IPS DF 4.7 (cell line): ENCODE results near the gene CMIP.
"Not testable (repeated sequence)": the region's sequence is repeated elsewhere in the genome, so short reads cannot be mapped to it uniquely, and the experiment has no call there.

Source experiments
- DNase-seq: peaks from one replicate; pipeline ENCODE4 v3.0.0-alpha.2; 2013; ENCODE audit warnings: low spot score; ENCODE audit errors: extremely low read depth

CMIP gene

DNA sequence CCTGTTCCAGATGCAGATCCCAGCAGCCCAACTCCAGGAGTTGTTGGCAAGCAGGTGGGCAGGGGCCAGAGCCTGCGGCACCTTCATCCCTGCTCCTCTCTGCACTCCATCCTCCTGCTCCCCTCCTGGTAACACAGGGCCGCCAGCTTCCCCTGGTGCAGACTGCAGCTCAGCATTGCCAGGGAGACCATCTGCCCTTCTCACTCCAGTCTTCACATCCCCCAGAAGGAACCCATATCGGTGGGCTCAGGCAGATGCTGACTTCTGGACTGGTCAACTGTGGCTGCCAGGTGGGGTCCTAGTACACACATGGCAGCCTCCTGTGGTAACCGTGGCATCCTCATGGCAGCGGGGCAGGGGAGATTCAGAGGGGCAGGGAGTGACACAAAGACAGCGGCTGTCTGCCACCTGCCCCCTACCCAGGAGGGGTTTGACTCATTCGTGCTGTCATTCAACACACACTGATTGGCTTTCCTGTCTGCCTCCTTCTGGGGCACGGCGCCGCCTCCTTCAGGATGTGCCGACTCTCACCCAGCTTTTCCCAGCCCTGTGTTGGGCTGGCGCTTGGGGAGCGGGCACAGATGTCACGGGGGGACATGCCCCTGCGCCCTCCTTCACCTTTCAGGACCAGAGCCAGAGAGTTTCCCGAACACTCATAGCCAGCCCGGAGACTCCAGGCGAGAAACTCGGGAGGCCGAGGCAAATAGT is 120.9 kb downstream of the CMIP start:
- no peak for DNase-seq

DNA sequence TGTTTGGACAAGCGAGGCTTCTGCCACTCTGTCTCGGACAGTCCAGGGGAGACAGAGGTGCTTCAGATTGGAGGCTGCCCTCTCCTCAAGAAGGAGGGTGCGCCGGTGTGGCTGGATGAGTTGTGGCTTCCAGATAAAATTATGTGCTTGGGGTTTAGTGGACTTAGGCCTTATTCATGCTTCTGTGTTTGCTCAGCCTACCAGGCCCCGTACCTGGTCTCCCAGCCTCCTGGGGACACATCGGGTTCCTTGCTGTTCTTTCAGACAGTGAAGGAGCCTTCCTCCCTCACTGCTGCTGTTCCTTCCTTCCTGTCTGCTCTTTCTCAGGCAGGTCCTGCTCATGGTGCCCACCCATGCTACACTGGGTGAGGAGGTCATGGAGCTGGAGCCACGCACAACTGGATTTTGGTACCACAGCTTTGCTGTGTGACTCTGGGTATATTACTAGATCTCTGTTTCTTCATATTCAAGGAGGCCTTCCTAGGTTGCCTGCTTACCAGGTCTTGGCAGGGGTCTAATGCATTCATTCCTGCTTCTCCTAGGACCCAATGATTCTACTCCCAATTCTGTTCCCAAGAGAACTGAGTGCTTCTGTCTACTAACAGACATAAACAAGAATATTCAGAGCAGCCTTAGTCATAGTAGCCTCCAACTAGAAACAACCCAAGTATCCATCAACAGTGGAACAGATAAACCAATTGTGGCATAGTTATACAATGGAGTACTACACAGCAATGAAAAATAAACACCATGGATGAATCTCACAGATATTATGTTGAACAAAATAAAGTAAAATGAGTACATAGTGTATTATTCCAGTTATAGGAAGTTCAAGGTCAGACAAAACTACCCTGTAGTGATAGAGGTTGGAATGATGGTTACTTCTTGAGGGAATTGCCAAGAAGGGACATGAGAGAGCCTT is 121.7 kb downstream of the CMIP start:
- DNase-seq: no peak

DNA sequence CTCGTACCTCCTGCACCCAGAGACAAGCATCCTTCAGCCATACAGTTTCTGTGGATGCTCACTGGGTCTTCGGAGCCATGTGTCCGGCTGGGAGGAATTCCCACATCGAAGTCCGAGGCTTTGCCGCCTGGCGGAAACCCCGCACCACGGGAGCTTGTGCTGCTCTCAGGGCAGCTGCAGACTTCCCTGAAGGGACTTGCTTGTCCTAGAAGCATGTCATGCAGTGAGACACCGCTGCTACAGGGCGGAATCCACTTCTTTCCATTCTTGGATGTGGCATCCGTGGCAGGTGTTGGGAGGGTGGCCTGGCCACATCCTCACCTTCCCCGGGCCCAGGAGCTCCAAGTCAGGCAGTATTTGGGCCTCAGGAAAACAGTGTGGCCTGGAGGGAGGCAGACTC is 122.5 kb downstream of the CMIP start:
- no peak for DNase-seq

DNA sequence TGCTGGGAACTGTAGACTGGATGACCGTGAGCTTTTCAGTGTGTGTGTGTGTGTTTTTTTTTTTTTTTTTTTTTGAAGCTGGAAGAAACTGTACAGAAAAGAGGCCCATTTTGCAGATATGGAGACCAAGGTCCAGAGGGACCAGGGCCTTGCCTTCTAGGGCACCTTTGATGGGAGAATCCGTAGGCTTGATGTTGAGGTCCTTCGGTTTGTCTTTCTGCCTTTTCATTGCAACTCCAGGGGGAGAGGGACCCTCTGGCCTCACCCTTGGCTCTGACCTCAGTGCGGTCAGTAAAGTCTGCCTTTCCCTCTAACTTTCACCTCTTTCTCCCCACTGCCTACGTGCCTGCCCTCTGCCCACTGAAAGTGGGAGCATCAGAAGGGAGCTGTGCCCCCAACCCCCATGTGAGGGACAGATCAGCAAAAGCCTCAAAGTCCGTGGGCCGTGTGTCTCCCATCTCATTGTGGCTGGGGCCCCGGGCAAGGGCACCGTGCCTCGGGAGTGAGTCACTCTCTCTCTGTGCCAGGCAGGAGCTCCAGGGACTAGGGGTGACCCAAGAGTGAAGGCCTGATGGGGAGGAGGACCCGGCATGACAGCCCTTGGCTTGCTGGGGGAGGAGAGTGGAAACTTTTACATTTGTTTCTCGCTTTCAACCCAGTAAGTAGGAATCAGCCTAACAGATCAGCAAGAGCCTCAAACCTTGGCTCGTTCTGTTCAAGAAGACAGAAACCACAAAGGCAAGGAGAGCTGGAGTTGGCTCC is 123.6 kb downstream of the CMIP start:
- no peak for DNase-seq

DNA sequence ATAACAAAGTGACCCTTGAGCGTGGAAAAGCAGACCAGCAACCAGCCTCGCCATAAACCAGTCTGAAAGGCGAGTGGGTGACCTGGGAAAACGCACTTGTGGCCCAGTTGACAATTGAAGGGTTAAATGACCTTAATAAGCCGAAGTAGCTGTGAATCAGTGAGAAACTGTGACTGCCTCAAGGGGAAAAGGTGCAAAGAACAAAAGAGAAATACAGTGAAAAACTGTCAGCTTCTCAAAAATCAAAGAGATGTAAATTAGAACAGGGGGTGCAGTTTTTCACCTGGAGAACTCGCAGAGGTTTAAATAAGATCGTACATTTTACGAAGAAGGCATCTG is 124.1 kb downstream of the CMIP start:
- no peak for DNase-seq

DNA sequence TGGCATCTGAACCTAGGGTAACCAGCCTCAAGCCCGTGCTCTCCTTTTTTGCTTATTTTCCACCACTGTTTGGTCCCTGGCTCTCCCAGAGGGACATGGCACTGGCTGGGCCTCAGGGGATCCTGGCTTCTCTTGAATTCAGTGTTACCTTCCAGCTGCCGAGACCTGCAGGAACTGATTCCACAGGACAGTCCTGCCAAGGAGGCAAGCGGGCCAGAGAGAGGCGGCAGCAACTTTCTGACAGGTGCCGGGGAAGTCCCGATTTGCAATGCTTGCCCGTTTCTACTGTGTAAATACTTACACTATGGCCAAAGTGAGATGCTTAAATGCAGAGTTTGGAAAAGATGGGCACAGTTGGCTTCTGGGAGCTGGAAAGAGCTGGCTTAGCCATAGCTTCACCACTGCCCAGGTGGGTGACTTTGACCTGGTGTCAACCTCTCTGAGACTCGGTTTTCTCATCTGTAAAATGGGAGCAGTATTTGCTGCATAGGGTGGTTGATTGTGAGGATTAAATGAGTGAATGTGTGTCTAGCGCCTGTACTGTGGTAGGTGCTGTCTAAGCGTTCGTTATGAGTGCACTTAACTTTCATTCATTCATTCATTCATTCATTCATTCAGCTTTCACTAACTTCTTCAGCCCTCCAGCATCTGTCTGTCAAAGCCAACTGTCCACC is 124.9 kb downstream of the CMIP start:
- no peak for DNase-seq

DNA sequence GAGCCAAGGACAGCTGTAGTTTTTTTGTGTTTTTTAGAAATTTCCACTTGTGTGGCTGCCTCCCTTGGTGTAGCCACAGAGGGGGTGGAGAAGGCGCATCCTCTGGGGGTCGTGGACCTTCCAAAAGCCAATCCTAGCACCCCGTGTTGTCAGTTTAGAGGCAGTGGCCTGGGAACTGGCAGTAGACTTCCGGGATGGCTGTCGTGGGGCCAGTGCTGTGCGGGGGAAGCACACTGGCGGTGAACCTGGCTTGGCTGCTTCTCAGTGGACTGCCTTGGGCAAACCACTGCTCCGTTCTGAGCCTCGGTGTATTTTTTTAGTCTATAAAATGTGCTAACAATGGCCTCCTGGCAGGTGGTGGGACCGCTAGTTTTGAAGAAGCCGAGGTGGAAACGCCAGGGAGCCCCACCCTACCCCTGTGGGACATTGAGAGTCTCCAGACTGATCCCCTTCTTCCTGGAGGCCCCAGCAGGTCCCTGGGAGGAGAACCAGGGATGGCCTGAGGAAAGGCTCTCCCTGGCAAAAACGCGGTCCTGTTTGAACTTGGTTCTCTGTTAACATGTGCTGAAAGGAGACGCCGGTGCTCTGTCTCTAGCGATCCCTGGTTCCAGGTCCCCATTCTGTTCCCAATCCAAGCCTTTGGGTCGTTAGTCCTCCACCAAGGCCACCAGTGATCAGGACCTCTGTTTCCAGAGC is 125.7 kb downstream of the CMIP start:
- DNase-seq: no peak

DNA sequence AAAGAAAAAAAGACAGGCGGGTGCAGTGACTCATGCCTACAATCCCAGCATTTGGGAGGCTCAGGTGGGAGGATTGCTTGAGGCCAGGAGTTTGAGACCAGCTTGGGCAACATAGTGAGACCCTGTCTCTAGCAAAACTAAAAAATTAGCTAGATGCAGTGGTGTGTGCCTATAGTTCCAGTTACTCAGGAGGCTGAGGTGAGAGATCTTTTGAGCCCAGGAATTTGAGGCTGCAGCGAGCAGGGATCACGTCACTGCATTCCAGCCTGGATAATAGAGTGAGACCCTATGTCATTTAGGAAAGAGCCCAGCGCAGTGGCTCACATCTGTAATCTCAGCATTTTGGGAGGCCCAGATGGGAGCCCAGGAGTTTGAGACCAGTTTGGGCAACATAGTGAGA is 126.6 kb downstream of the CMIP start:
- DNase-seq: no peak

DNA sequence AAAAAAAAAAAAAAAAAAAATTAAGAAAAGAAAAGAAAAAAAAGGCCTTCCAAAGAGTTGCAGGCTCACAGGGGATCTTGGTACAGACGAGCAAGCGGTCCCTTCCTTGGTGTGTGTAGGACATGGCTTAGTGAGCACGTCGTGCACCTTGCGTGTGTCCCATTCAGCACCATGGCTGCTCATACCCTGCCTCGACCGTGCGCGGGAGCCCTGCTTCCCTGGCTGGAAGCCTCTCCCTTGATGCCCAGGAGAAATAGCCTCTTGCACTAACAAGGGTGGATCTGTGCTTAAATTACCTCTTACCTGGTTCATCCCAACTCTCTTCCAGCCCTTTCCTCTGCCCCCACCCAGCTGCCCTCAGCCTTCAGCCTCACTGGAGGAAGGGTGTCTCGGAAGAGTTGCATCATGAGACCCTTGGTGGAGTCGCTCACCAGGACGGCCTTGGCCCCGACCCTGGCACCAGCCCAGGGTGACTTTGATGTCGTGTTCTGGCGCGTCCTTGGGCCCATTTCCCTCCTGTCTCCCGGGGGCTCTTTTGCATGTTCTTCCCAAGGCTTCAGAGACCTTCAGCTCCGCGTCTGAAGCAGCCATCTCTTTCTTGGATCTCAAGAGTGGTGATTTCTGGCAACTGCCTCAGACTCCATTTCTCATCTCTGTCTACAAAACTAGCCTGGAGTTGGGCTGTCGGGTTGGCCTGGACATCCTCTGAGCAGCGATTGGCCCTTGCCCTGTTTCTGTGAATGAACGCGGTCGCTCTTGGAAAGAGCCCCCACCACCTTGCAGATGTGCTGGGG is 127.2 kb downstream of the CMIP start:
- DNase-seq: no peak

DNA sequence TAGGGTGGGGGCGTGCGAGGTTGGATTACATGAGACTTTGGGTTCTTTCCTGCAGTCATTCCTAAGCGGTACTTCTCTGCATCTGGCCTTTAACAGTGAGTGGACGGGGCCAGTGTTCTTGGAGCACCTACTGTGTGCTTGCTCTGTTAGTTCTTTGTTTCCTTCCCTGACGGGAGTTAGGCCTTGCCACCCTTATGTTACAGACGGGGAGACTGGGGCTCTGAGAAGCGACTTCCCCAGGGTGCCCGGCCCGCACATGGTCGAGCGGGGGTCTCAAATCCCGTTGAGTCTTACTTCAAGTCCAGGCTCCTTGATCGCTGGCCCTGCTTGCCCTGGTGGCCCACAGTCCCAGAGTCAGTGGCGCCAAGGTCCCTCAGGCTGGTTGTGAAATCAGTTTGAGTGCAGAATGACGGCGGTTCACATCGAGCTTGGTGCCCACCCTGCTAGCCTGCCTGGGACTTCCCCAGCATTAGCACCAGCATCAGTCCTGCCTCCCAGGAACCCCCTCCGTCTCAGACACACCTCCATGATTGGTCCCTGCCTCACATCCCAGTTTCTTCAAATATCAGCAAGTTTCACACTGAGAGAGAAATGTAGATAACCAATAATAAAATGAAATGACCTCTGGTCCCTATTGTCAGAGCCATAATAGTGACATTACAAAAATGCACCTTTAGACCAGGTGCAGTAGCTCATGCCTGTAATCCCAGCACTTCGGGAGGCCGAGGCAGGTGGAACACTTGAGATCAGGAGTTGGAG is 128.0 kb downstream of the CMIP start:
- no peak for DNase-seq

DNA sequence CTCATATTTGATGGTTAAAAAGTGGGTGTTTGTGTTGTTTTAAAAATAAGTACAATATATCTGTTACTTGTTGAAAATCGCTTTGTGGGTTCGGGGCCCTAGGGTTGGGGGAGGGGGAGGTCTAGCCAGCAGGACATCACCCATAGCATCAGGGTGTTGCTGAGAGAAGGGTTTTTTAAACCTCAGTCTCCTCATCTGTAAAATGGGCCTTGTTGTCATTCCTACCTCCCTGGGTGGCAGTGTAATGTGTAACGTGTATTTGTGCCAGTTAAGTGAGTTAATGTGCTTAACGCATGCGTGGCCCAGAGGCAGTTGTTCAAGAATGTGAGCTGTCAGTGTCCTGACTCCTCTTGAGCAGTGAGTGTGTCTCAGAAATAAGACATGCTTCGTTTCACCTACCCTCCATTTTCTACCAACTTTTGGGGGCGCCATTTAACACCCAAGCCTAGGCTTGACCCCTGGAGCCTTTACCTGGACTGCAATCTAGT is 129.0 kb downstream of the CMIP start:
- DNase-seq: no peak

DNA sequence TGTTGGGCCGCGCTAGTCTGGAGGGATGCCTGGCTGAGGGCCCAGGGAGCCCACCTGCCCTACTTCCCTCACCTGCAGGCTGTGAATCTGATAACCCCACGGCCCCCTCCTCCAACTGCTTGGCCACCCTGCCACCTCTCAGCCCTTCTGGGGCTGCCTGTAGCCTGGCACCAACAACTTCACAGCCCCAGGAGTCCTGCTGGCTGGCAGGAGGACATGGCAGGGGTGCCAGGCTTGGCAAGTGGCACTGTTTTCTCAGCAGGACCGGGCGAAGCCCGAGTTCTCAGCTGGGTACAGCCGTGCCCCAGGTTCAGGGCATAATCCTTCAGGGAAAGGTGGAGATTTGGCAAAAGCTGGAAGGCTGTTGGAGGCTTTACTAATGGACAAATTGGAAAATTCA is 129.6 kb downstream of the CMIP start:
- DNase-seq: no peak

DNA sequence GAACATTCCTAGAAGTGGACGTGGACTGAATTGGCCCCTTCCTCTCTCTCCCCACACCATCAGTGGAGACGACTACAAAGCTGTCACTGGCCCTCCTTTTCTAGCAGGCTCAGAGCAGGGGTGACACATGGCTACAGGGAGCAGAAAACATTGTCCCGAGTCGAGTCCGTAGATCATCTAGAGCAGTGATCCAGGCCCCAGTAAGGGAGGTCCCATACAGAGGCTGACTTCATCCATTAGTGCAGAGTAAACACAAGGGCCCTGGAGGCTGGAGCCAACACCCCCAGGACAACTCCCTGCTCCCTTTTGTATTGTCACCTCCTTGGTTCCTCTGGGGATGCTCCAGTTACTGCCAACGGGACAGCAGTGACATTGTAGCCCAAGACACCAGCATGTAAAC is 130.7 kb downstream of the CMIP start:
- DNase-seq: no peak

DNA sequence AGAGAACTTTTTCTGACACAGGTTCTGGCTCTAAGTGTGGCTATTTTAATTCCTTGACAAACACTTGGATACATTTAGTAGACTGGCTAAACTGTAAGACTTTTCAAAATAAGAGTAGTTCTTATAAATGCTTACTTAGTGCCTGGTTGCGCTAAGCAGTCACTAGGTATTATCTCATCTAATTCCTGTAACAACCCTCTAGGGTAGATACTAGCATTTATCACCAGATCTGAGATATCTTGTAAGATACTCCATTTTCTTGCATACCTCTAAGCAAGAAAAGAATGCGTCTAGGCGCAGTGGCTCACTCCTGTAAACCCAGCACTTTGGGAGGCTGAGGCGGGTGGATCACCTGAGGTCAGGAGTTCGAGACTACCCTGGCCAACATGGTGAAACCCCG is 131.2 kb downstream of the CMIP start:
- DNase-seq: no peak

DNA sequence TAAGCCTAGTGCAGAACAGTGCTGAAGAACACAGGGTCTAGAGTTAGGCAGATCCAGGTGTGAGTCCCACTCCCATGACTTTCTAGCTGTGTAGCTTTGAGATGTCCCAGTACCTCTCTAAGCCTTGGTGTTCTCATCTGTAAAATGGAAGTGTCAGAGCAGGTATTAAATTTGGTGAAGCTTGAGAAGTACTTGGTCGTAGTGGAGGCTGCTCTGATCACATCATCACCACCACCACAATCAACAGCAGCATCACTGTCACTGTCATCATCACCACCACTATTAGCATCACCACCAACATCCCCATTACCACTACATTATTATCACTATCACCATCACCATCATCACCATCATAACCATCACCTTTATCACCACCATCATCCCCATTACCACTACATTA is 132.1 kb downstream of the CMIP start:
- DNase-seq: no peak

DNA sequence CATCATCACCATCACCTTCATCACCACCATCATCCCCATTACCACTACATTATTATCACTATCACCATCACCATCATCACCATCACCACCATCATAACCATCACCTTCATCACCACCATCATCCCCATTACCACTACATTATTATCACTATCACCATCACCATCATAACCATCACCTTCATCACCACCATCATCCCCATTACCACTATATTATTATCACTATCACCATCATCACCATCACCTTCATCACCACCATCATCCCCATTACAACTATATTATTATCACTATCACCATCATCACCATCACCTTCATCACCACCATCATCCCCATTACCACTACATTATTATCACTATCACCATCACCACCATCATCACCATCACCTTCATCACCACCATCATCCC is 132.7 kb downstream of the CMIP start:
- not testable (repeated sequence) for DNase-seq

DNA sequence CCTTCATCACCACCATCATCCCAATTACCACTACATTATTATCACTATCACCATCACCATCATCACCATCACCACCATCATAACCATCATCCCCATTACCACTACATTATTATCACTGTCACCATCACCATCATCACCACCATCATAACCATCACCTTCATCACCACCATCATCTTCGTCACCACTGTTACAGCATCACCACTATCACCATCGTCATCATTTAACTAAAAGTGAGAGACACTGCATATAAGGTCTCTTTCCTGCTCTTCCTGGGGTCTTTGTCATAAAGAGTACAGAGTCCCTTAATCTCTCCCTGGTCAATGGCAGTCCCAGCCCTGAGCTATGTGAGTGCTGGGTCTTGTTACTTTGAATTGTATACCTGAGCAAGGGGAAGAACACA is 133.5 kb downstream of the CMIP start:
- DNase-seq: no peak

DNA sequence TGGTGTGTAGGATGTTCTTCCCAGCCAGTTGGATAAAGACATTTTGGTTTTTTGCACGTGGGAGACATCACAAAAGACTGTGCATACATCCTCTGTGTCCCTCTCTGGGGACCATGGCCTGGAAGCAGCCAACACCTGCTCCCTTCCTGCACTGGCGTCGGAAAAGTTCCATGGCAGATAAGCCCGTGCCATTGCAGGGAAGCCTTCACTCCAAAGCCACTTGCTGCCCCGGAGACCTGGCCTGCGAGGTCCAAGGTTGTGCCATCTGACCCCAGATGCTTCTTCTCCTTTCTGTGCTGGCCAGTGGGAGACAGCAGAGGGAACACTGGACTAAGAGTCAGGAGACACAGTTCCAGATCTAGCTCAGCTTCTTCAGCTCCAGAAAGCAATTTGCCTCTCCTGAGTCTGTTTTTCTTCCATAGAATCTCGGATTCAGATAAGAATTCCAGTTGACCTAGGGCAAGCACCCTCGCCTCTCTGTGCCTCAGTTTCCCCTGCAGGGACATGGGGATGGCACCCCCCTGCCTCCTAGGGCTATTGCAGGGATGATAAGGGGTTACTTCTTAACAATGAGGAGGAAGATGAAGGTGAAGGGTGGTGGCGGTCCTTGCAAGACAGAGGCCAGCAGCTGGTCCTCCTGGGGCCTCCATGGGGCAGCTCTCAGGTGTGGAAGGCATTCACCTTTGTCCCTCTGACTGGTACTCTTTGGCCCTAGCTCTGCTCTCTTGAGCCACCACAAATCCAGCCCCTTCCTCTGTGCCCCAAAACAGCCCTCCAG is 134.2 kb downstream of the CMIP start:
- no peak for DNase-seq

DNA sequence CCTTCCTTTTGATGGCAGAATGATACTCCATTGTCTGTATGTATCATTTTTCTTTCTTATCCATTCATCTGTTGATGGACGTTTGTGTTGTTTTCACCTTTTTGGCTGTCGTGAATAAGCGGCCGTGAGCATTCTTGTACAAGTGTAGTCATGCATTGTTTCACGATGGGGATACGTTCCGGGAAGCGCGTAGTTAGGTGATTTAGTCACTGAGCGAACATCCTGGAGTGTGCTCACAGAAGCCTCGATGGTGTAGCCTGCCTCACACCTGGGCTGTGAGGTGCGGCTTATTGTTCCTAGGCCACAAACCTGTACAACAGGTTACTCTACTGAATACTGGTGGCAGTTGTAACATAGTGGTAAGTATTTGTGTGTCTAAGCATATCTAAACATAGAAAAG is 136.5 kb downstream of the CMIP start:
- DNase-seq: no peak
